ENCODE results near the gene MTNR1A.

DNA sequence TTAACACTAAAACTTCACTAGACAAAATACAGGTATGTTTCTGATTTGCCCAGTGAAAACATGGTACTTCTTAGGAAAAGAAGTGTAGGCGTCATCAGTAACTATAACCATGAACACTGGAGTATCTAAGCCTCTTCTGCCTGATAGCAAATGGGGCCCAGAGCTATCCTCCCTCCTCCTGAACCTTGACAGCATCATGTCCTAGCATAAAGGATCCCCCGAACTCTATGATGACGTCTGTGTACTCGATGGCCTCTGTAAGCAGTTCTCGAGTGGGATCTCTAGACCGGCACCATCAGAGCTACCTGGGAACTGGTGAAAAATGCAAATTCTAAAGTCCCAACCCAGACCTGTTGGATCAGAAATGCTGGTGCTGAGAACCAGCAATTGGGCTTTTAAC, 36.3 kb upstream of the MTNR1A start:
- TF ChIP-seq CTCF (conservative IDR thresholded peaks at IDR 0.05; ENCODE audit: low read depth, low read length) (no peak), RFX5 (IDR thresholded peaks at IDR 0.05; ENCODE audit: low read depth, low read length) (no peak), RAD21 (IDR thresholded peaks at IDR 0.05; ENCODE audit: low read length) (no peak), FOS (IDR thresholded peaks at IDR 0.05; ENCODE audit: low read depth, low read length) (no peak), NFE2L2 (IDR thresholded peaks at IDR 0.05; ENCODE audit: low read depth, low read length) (no peak), POLR2A (IDR thresholded peaks at IDR 0.05; ENCODE audit: low read depth, low read length) (no peak), USF2 (IDR thresholded peaks at IDR 0.05; ENCODE audit: low read depth, low read length) (no peak), RCOR1 (IDR thresholded peaks at IDR 0.05; ENCODE audit: insufficient replicate concordance, low read length) (no peak), CHD1 (IDR thresholded peaks at IDR 0.05; ENCODE audit: low read depth, low read length) (no peak), MXI1 (IDR thresholded peaks at IDR 0.05; ENCODE audit: borderline replicate concordance, low read depth, low read length) (no peak), SMC3 (IDR thresholded peaks at IDR 0.05; ENCODE audit: low read depth, low read length) (no peak)

Data from IMR-90 (cell line).